ENCODE results near the gene COL7A1.
"Not testable (repeated sequence)": the region's sequence is repeated elsewhere in the genome, so short reads cannot be mapped to it uniquely, and the experiment has no call there.

COL7A1 gene

GRCh38 chr3:48543271-48543866, 51.8 kb downstream of the COL7A1 start:
- DNase-seq: no peak

- no peak for DNase-seq
These were observed 56.7 kb downstream of the COL7A1 start for GRCh38 chr3:48538451-48538850.

- DNase-seq: no peak
These were observed 58.3 kb downstream of the COL7A1 start for GRCh38 chr3:48536785-48537184.

- DNase-seq: no peak
These were observed 59.0 kb downstream of the COL7A1 start for GRCh38 chr3:48536116-48536515.

GRCh38 chr3:48535578-48535977, 59.6 kb downstream of the COL7A1 start:
- no peak for DNase-seq

GRCh38 chr3:48532977-48533337, 62.2 kb downstream of the COL7A1 start:
- DNase-seq: no peak

- DNase-seq: no peak
These were observed 62.7 kb downstream of the COL7A1 start for GRCh38 chr3:48532271-48532976.

GRCh38 chr3:48530701-48531100, 64.4 kb downstream of the COL7A1 start:
- not testable (repeated sequence) for DNase-seq

- no peak for DNase-seq
These were observed 66.4 kb downstream of the COL7A1 start for GRCh38 chr3:48528754-48529153.

GRCh38 chr3:48528048-48528447, 67.1 kb downstream of the COL7A1 start:
- DNase-seq: no peak

GRCh38 chr3:48524970-48525369, 70.2 kb downstream of the COL7A1 start:
- no peak for DNase-seq

- DNase-seq: no peak
These were observed 73.5 kb downstream of the COL7A1 start for GRCh38 chr3:48521635-48522034.

GRCh38 chr3:48519277-48519643, 75.9 kb downstream of the COL7A1 start:
- DNase-seq: no peak

- no peak for DNase-seq
These were observed 76.4 kb downstream of the COL7A1 start for GRCh38 chr3:48518638-48519276.

GRCh38 chr3:48518069-48518468, 77.1 kb downstream of the COL7A1 start:
- DNase-seq: no peak

GRCh38 chr3:48516571-48516970, 78.6 kb downstream of the COL7A1 start:
- no peak for DNase-seq

GRCh38 chr3:48514431-48515227, 80.5 kb downstream of the COL7A1 start:
- DNase-seq: no peak

Measured in fibroblast of skin of back (primary cell).